Astrocyte of the spinal cord (primary cell): ENCODE results near the gene ZNF324B.
"Not testable (repeated sequence)": the region's sequence is repeated elsewhere in the genome, so short reads cannot be mapped to it uniquely, and the experiment has no call there.

Source experiments
- DNase-seq: peaks from one replicate; pipeline ENCODE4 v3.0.0; 2011; ENCODE audit warnings: low read depth, low spot score
- H3K4me3 ChIP-seq: 2 replicates; pipeline ENCODE4 v1.5.1; 2011; ENCODE audit warnings: low read depth, mild to moderate bottlenecking, low read length, moderate library complexity
- in situ Hi-C: cut with HindIII; loops from 2 replicates; pipeline ENCODE4 v1.10.0; 2017; ENCODE audit warnings: low sequenced_read_pairs
- TF ChIP-seq, protein P1 (sequence below): IDR thresholded peaks from 2 replicates; pipeline ENCODE4 v1.5.1; 2012; ENCODE audit warnings: low read depth, mild to moderate bottlenecking, low read length, inconsistent platforms

The ZNF324B gene

DNA sequence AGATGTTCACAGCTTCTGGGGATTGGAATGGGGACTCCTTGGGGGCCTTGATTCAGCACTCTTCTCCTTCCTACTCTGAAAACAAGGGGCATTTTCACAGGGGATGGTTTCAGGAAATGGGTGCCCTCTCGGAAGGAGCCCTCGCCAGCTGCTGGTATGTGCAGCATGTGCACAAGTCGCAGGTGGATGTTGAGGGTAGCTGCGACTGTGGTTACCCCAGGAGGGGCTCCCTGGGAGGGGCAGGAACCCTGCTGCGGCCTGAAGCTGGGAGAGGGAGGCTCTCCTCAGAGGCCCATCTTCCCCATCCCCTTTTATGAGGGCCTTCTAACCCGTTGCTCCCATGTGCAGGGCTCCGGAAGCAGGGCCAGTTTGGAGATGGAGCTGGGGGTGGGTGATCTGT is 30.9 kb downstream of the ZNF324B start:
- TF ChIP-seq, protein P1, sequence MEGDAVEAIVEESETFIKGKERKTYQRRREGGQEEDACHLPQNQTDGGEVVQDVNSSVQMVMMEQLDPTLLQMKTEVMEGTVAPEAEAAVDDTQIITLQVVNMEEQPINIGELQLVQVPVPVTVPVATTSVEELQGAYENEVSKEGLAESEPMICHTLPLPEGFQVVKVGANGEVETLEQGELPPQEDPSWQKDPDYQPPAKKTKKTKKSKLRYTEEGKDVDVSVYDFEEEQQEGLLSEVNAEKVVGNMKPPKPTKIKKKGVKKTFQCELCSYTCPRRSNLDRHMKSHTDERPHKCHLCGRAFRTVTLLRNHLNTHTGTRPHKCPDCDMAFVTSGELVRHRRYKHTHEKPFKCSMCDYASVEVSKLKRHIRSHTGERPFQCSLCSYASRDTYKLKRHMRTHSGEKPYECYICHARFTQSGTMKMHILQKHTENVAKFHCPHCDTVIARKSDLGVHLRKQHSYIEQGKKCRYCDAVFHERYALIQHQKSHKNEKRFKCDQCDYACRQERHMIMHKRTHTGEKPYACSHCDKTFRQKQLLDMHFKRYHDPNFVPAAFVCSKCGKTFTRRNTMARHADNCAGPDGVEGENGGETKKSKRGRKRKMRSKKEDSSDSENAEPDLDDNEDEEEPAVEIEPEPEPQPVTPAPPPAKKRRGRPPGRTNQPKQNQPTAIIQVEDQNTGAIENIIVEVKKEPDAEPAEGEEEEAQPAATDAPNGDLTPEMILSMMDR: no peak
- DNase-seq: no peak
- H3K4me3 ChIP-seq: no peak overlapping the region
- in situ Hi-C loops: no loop called here

DNA sequence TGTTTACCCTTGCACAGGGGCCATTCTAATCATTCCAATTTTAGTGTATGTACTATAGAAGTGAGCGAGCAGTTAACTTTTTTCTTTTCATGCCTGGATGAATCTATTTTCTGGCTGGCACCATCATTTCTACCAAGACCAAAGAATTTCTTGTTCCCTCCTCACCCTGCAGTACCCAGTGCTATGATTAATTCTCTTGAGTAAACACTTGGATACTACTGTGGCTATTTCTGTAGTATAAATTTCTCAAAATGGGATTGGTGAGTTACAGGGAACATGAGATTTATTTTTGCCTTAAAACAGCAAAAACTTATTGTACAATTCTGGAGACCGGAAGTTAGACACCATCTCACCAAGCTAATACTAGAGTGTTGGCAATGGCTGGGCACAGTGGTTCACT is 32.4 kb downstream of the ZNF324B start:
- TF ChIP-seq, protein P1: no peak
- no peak for DNase-seq
- H3K4me3 ChIP-seq: no peak overlapping the region
- in situ Hi-C loops: no loop called here

DNA sequence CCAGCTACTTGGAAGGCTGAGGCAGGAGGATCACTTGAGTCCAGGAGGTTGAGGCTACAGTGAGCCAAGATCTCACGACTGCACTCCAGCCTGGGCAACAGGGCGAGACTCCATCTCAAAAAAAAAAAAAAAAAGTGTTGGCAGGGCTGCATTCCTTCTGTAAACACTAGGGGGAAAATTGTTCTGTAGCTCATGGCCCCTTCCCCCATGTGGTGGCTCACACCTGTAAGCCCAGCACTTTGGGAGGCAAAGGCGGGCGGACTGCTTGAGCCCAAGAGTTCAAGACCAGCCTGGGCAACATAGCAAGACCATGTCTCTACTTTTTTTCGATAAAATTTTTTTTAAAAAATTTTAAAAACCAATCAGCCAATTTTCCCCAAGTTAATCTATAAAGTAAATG is 32.9 kb downstream of the ZNF324B start:
- H3K4me3 ChIP-seq, in situ Hi-C loops, DNase-seq: not testable (repeated sequence)
- TF ChIP-seq, protein P1: peak; percentile 6

DNA sequence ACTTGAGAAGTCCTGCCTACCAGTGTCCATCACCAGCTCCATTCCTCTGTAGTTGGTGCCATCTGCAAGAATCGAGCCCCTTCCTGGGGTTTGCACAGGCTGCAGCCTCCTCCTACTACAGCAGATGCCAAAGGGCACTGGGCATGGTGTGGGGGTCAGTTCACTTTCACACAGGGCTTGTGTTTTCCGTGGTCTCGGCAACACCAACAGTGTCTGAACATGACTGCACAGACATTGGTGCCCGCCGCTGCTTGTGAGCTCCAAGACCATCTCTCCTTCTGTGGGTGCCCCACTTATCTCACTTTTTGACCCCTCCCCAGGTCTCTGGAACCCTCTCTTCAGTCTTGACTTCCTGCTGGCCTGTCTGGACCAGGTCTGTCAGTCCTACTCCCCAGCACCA is 40.0 kb downstream of the ZNF324B start:
- TF ChIP-seq, protein P1: no peak
- DNase-seq: no peak
- no peak overlapping the region for H3K4me3 ChIP-seq
- in situ Hi-C loops: no loop called here

DNA sequence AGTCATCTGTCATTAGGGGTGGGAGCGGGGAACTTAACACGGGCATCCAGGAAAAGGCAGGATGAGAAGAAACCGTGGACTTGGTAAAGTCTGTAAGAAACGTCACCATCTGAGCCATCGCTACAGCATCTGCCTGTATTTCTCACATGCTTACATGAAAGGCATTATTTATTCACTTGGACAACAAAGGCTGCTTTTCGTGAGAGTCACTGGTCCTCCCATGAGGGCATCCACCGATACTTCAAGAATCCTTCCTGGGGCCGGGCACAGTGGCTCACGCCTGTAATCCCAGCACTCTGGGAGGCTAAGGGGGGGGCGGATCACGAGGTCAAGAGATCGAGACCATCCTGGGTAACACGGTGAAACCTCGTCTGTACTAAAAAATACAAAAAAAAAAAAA is 40.8 kb downstream of the ZNF324B start:
- DNase-seq: no peak
- in situ Hi-C loops: no loop called here
- no peak overlapping the region for H3K4me3 ChIP-seq
- TF ChIP-seq, protein P1: no peak

DNA sequence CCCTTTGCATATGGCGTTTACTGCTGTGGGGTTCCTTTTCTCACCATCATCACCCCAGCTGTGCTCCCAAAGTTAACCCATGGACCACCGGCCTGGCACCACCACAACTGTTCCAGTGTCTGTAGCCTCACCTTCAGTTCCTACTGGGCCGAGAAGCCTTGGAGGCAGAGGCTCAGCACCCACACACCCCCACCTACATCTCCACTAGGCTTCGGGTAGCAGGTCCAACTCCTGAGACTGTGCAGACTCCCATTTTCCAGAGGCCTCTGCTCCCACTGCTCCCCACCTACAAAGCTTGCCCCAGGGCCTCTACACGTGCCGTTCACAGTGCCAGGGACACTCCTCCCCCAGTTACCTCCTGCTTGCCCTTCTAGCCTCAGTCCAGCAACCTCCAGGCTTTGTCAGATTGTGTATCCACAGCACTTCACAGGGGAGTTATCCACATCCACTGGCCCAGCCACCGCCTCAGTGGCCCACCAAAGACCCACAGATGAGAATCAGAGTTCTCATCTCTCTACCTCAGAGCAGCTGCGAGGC is 46.3 kb downstream of the ZNF324B start:
- H3K4me3 ChIP-seq: no peak overlapping the region
- in situ Hi-C loops: no loop called here
- no peak for DNase-seq
- TF ChIP-seq, protein P1: no peak
